Fibroblast of peridontal ligament (primary cell): ENCODE data around the gene FICD.
"Not testable (repeated sequence)": the region's sequence is repeated elsewhere in the genome, so short reads cannot be mapped to it uniquely, and the experiment has no call there.

ENCODE experiments used
- DNase-seq: peaks from one replicate; pipeline ENCODE4 v3.0.0-alpha.2; 2010; ENCODE audit errors: extremely low read depth

FICD gene

DNA sequence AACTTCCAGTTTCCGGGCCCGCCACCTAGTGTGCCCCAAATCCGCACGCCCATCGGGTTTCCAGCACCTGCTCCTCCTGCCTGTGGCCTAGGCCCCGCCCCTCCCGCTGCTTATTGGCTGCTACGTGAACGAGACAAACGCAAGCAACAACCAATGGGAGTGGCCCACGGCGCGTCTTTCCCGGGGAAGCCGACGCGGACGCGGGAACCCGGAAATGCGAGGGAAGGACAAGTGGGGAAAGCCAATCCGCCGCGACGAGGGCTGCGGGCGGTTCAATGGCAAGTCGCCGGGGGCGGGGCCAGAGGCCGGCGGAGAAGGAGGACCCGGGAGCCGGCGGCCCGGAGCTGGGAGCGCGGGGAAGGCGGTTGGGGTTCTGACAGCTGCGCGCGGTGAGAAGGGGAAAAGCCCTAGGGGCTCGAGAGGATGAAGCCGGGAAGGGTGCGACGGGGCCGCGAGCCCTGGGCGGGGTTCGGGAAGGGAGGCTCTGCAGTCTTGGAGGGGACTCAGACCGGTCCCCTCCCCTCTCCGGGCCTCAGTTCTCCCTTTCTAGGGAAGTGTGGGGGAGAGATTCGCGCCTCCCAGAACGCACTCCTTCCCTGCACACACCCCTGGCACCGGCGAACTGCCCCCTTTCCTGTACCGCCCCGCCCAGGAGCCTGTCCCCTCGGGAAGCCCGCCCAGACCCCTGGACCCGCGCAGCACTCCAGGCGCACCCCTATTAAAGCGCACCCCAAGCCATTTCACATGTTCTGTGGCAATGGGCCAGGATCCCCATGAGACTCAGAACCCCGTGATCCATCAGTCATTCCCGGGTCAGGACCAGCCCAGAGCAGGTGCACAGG lies at the start of gene FICD:
TSS of gene FICD (plus strand) at position 305 of the 842 bp plus-strand sequence. CDS start 1,696 bp downstream, outside the sequence.
- peak; percentile 96 for DNase-seq

DNA sequence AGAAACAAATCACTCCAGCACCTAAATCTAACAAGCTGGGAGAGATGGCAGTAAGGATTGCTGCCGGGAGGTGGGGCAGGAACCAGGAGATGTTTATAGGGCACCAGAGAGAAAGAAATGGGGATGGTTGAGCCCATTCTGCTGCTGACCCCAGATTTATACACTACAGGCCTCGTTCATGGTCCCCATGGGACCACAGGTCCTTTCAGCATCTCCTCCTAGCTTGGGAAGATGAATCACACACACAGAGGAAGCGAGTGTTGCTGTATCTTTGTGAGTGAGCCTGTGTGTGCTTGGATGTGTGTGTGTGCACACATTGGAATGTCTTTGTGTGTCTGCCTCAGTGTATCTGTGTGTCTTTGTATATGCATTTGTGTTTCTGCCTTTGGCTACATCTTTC lies 49.7 kb upstream of the FICD start:
- no peak for DNase-seq

DNA sequence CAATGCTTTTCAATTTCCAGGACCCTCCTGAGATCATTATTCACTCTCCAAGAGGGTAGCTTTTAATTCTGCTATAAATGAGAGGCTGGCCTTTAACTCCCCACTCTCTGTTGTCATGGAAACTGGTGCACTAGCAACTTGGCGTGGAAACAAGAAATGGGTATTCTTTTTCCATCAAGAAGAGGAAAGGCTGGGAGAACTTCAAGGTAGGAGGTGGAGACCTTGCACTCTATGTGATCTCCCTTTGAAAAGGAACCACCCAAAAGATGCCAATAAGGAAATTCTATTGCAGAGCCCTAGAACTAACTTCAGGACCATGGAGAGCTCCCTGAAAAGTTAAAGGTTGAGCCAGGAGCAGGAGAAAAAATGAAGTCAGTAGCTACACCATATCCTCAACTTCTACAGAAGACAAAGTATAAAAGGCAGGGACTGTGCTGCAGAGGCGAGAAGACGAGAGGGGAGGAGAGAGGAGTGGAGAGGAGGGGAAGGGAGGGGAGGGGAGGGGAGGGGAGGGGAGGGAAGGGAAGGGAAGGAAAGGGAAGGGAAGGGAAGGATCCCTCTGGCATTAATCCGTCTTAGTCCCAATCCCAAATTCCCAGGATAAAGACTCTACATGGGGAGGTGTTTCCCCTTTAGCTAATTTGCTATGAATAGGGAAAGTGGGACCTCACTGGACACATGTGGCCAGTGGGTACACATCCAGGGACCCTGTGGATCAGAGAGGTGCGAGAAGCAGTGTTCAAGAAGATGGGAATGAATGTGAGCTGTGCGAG lies 46.7 kb upstream of the FICD start:
- peak; percentile 46 for DNase-seq

DNA sequence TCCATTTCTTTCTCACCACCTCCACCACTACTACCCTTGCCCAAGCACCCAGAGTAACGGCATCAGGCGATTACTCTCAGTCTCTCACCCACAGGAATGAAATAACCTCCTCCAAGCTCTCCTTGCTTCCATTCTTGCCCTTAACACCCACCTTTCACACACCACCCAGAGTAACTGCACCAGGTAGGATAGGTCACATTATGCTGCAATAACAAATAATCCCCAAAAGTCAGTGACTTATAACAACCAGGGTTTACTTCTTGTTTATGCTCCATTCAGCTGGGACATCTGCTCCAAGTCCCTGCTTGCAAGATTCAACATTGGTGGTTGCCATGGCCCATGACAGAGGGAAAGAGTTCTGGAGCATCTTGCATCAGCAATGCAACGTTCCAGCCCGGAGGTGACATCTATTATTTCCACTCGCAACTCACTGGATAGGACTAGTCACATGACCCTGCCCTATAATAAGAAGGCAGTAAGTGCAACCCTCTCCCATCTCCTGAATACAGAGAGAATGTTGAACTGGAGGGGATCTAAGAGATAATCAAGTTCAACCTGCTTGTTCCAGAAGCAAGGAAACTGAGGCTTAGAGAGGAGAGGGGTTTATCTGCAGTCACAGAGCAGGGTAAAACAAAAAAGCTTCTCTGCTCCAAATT lies 41.5 kb upstream of the FICD start:
- no peak for DNase-seq

DNA sequence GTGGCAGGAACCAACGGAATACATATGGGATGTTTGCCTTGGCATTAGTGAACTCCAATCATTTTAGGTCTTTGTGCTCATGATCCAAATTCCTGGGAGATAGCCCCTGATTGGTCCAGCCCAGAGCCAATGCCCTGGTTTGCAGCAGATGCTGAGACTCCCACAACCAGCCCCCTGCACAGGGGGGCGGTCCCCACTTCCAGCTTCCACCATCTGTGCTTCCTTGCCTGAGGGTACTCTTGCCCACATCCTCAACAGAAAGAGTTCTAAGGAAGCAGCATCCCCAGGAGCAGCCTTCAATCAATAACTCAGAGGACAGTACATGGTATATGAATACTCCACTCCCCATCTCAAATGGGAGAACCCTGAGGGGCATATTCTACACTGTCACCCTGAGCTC lies 39.7 kb upstream of the FICD start:
- DNase-seq = no peak

DNA sequence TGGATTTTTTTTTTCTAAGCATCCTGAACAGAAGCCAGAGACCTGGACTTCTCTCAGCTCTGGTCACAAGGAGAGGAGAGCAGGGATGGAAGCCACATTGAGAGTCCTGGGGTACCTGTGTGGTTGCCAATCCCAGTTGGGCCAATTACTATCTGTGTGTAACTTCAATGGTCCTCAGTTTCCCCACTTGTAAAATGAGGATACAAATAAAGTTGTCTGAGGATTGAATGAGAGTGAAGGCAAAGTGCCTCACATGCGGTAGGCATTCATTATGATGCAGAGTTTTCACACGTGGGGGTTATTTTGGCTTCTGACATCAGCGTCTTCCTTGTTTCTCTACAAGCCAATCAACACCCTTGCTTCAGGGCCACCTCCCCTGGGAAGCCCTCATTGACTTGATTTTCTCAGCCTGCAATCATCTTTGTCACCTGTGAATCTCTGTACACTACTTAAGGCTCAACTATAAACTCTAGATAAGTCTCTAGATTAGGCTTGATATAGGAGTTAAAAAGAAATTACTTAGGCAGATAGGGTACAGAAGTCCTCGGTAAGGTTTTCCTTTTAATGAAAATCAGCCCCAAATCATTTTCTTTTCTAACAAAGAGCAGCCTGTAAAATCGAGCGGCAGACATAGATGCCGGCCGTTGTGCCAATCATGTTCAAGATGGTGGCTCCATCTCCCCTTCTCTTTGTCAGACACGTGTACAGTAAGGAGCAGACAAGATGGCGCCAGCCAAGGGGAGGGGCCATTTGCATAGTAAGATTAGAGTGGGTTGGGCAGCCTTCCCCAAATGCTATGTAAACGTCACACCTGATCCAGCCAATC lies 37.8 kb upstream of the FICD start:
- no peak for DNase-seq

DNA sequence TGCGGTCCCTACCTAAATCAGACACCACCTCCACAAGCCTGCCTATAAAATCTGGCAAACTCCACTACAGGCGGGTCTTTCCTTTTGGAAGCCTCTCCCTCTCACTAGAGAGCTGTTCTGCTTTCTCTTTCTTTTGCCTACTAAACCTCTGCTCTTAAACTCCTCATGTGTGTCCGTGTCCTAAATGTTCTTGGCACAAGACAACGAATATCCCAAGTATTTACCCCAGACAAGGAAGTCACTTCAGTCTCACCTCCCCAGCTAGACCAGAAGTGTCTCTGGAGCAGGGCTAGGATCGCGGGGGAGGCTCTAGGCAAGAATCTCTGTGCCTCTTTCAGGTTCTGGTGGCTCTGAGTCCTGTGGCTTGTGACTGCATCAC lies 37.2 kb upstream of the FICD start:
- no peak for DNase-seq

DNA sequence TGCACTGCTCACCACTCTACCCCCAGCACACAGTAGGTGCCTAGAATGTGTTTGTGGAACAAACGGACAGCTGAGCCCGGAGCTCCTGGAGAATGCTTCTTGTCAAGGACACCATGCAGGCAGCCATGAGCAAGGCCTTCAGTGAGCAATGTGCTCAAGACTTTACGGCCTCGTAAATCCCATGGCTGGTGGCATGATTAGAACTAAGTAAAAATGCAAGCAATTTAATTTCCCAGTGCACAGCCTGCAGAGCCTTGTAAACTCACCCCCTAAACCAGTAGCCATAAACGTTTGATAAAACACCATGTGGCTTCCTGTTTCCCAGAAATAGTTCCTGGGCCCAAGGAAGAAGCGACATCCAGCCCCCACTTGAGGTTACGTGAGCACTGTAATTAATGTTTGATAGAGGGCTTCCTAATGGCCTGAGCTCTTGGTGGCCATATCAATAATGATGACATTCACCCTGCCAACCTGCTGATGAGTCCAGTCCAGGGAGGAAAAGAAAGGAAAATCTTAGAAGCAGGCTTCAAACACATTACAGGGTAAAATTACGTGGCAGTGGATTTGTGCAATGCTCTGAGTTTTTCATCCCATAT lies 36.4 kb upstream of the FICD start:
- DNase-seq = no peak

DNA sequence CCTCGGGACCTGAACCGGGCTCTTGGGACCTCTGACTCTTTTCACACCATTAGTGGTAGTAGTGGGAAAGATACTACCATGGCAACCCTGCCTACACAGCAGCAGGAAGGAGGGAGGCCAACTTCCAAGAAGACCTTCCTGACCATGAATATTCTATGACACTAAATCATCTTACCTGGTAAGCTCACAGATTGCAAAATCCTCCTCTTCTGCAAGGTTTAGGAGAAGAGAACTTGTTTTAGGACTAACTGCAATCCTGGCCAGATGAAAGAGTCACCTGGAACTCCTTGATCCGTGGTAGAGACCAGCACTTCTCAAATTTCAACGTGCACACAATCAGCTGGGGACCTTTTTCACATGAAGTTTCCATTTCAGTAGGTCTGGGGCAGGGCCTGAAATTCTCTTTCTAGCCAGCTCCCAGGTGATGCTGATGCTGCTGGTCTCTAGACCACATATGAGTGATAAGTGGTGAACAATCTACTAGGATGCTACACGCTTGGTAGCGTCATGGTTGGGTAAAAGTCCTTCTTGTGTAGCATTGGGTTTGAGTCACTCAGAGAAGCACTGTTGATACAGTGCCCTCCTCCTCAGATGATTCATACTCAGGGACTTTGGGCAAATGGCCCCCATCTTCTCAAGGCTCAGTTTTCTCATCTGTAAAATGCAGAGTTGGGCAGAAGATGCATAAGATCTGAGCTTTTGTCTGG lies 35.6 kb upstream of the FICD start:
- no peak for DNase-seq

DNA sequence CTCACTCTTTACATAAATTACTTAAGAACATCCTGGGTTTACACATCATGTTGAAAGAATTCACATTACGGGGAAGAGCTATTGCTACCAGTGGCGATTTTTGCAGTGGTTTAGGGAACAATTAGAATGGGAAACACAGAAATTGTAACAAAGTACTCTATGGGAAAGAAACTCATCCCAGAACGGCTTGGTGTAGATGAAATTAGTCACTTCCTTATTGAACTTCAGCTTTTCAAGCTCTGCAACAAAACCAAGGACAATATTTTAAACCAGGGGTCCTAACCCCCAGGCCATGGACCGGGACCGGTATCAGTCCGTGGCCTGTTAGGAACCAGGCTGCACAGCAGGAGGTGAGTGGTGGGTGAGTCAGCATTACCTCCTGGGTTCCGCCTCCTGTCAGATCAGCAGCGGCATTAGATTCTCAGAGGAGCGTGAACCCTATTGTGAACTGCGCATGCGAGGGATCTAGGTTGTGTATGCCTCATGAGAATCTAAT lies 32.3 kb upstream of the FICD start:
- DNase-seq = no peak

DNA sequence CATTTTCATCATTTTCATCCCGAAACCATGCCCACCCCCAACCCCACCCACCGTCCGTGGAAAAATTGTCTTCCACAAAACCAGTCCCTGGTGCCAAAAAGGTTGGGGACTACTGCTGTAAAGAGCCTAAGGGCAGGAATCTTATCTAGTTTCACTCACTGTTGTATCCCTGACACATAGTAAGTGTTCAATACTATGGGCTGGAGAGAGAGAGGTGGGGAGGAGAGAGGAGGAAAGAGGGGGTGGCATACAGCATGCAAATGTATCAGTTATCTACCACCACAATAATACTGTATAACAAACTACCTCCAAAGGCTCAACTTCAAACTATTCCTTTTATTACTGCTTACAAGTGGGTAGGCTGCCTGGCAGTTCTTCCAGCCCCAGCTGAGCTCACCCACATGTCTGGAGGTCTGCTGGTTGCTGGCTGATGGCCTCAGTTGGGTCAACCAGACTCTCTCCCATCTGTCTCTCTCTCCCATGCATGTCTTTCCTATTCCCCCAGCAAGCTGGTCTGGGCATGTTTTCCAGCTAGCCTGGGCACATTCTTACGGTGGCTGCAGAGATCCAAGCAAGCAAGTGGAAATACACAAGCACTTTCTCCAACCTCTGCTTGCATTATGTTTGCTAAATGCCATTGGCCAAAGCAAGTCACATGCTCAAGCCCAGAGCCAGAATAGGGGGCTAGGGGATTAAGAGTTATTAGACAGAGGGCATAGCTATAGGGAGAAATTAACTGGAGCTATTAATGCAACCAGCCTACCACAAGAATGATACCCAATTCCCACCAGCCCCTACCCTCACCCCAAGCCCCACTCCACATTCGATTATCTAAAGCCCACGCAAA lies 31.6 kb upstream of the FICD start:
- no peak for DNase-seq

DNA sequence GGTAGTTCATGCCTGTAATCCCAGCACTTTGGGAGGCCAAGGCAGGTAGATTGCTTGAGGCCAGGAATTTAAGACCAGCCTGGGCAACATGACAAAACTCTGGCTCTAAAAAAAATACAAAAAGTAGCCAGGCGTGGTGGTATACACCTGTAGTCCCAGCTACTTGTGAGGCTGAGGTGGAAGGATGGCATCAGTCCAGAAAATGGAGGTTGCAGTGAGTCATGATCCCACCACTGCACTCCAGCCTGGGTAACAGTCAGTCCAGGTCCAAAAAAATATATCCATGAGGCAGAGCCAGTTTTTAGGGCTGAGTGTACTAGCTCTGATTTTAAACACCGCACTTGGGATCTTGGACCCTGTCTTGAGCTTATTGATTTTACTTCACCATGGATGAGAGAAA lies 30.6 kb upstream of the FICD start:
- DNase-seq = no peak

DNA sequence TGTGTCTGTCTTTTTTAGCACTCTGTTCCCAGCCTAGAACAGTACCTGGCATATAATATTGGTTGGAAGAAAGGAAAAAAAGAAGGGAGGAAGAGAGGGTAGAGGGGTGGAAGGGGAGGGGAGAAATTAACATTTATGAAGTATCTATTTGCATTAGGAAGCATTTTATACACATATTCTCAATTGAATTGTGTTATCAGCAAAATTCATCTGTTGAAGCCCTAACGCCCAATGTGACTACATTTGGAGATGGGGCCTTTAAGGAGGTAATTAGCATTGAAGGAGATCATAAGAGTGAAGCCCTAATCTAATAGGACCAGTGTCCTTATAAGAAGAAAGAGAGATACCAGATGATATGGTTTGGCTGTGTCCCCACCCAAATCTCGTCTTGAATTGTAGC lies 30.2 kb upstream of the FICD start:
- no peak for DNase-seq

DNA sequence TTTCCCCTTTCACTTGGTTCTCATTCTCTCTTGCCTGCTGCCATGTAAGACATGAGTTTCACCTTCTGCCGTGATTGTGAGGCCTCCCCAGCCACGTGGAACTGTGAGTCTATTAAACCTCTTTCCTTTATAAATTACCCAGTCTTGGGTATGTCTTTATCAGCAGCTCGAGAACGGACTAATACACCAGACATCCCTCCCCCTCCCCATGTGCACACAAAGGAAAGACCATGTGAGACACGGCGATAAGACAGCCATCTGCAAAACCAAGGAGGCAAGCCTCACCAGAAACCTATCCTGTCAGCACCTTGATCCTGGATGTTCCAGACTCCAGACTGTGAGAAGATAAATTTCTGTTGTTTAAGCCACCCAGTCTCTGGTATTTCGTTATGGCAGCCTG lies 29.7 kb upstream of the FICD start:
- DNase-seq = not testable (repeated sequence)

DNA sequence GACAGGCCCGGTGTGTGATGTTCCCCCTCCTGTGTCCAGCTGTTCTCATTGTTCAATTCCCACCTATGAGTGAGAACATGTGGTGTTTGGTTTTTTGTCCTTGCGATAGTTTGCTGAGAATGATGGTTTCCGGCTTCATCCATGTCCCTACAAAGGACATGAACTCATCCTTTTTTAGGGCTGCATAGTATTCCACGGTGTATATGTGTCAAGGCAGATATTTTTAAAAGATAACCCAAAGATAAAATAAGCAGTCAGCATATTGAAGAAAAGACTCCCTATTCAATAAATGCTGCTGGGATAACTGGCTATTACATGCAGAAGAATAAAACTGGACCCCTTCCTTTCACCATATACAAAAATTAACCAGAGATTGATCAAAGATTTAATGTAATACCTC lies 28.0 kb upstream of the FICD start:
- DNase-seq = not testable (repeated sequence)

DNA sequence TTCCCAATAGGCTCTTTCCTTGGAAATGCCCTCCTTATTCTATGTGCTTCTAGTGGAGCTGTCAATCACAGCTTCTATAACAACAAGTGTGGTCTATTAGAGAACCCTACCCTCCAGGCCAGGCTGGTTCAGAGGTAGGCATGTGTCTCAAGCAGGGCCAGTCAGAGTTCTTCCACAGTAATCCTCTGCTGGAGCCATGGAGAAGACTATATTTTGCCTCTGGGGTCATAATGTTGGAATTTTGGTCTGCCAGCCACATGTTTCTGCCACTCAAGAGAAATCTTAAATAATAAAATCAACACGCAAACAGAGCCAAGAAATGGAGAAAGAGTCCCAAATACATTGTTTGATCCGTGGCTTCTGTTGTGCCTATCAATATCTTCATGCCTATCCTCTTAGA lies 23.8 kb upstream of the FICD start:
- DNase-seq = no peak

DNA sequence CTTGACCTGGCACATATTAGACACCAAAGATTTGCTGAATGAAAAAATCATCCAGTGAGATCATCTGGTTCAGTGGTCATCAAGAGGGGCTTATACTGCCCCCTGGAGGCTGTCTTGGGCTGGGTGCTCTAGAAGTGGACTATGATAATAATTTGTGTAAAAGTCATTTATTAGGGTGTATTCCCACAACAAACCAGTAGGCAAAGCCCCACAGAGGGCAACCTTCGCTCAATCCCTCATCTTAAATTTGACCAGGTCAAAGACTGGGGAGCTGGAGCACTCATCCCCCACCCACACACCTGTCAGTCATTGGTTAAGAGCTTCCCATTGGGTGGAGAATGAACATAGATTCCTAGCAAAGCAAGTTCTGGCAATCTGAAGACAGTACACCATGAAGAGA lies 20.0 kb upstream of the FICD start:
- DNase-seq = peak; percentile 23

DNA sequence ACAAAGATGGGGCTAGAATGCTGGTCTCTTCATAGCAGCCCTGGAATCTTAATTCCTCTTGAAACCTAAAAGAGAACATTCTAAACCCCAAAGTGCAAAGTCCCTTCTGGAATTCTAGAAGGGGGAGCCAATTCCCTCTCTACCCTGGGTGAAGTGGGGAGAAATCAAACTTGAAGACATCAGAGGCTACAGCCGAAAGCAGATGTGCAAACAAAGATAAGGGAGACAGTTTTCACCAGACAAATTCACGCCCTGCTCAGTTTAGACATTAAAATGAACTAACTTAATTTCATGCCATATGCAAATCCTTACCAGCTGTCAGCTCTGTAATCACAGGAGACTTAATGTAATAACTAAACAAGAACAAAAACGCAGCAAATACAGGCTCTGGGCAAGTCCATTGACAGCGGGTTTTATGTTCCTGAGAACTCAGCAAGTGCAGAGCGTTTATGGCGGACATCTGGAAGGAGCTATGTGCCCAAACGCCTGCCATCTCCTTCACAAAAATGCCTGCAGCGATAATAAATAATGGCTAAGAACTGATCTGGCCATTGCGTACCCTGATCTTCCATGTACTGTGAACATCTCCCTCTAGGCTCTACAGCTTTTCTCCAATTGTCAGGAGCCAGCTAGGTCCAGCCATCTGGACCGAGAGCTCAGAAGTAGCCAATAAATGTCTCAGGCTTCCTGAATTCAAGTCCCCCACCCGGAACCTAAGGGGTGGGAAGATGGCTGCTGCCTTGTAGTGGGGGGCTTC lies 19.1 kb upstream of the FICD start:
- DNase-seq = no peak

DNA sequence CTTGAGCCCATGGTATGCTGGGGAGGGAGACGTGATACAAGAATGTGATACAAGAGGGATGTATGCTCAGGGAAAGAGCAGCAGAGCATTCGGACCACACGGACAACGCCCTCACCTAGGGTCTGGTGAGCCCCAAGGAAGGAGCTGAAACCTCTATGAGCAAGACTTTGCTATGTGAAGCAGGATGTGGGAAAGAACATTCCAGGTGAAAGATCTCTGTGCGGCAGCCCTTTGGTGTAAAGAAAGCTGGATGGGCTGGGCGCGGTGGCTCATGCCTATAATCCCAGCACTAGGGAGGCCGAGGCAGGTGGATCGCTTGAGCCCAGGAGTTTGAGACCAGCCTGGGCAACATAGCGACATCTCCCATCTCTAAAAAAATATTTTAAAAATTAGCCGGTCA lies 16.9 kb upstream of the FICD start:
- DNase-seq = no peak
